Loucy (cell line): ENCODE results near the gene PRKD2.

ENCODE experiments used
- H2AFZ ChIP-seq: fragments of 200-600 bp; sonication (generic); 2 replicates; pipeline ENCODE4 v1.6.0; 2016; ENCODE audit warnings: antibody characterized with exemption, mild to moderate bottlenecking, low read length, moderate library complexity
- H3F3A ChIP-seq: fragments of 200-600 bp; 2 replicates; pipeline ENCODE4 v1.6.0; 2016; ENCODE audit warnings: antibody characterized with exemption, low read depth, mild to moderate bottlenecking
- H3K27me3 ChIP-seq: fragments of 200-600 bp; sonication (generic); 2 replicates; pipeline ENCODE4 v1.6.1; 2014; ENCODE audit warnings: low read length, mild to moderate bottlenecking; ENCODE audit not compliant: insufficient read depth, poor library complexity, severe bottlenecking
- H3K36me3 ChIP-seq: fragments of 200-600 bp; sonication (generic); 2 replicates; pipeline ENCODE4 v1.6.1; 2016; ENCODE audit warnings: low read length; ENCODE audit not compliant: insufficient read depth
- H3K4me1 ChIP-seq: fragments of 200-600 bp; sonication (generic); 2 replicates; pipeline ENCODE4 v1.5.1; 2014; ENCODE audit warnings: low read length, mild to moderate bottlenecking; ENCODE audit not compliant: insufficient read depth, poor library complexity, severe bottlenecking
- H3K4me2 ChIP-seq: fragments of 200-600 bp; sonication (generic); 2 replicates; pipeline ENCODE4 v1.6.0; 2014; ENCODE audit warnings: antibody characterized with exemption, low read length, low read depth, mild to moderate bottlenecking; ENCODE audit not compliant: poor library complexity, severe bottlenecking
- H3K4me3 ChIP-seq: fragments of 200-600 bp; sonication (generic); 2 replicates; pipeline ENCODE4 v1.5.1; 2014; ENCODE audit warnings: low read length, mild to moderate bottlenecking, mixed read lengths; ENCODE audit not compliant: poor library complexity, severe bottlenecking
- H3K79me2 ChIP-seq: fragments of 200-600 bp; sonication (generic); 2 replicates; pipeline ENCODE4 v1.6.1; 2014; ENCODE audit warnings: low read length; ENCODE audit not compliant: insufficient read depth
- H3K9ac ChIP-seq: fragments of 200-600 bp; sonication (generic); 2 replicates; pipeline ENCODE4 v1.6.0; 2014; ENCODE audit warnings: mild to moderate bottlenecking, low read depth, low read length, moderate library complexity; ENCODE audit not compliant: poor library complexity, severe bottlenecking
- H3K9me2 ChIP-seq: fragments of 200-600 bp; sonication (generic); replicated peaks from 2 replicates; pipeline ENCODE4 v1.6.1; 2016; ENCODE audit warnings: low read depth, low read length, mixed read lengths
- H3K9me3 ChIP-seq: fragments of 200-600 bp; sonication (generic); 2 replicates; pipeline ENCODE4 v1.6.1; 2014; ENCODE audit warnings: mild to moderate bottlenecking, antibody characterized with exemption, low read length, low read depth; ENCODE audit not compliant: insufficient read depth
- H4K20me1 ChIP-seq: fragments of 200-600 bp; sonication (generic); 2 replicates; pipeline ENCODE4 v1.6.0; 2014; ENCODE audit warnings: antibody characterized with exemption, low read length, mild to moderate bottlenecking; ENCODE audit not compliant: insufficient read depth, poor library complexity, severe bottlenecking
- CTCF ChIP-seq: fragments of 200-600 bp; sonication (generic); conservative IDR thresholded peaks from 2 replicates; pipeline ENCODE4 v1.5.1; 2014; ENCODE audit warnings: mild to moderate bottlenecking, antibody characterized with exemption, low read length
- EZH2phosphoT487 ChIP-seq: fragments of 200-600 bp; IDR thresholded peaks from 2 replicates; pipeline ENCODE4 v1.6.1; 2018; ENCODE audit warnings: antibody characterized with exemption, mild to moderate bottlenecking, moderate library complexity, borderline replicate concordance

PRKD2 gene

DNA sequence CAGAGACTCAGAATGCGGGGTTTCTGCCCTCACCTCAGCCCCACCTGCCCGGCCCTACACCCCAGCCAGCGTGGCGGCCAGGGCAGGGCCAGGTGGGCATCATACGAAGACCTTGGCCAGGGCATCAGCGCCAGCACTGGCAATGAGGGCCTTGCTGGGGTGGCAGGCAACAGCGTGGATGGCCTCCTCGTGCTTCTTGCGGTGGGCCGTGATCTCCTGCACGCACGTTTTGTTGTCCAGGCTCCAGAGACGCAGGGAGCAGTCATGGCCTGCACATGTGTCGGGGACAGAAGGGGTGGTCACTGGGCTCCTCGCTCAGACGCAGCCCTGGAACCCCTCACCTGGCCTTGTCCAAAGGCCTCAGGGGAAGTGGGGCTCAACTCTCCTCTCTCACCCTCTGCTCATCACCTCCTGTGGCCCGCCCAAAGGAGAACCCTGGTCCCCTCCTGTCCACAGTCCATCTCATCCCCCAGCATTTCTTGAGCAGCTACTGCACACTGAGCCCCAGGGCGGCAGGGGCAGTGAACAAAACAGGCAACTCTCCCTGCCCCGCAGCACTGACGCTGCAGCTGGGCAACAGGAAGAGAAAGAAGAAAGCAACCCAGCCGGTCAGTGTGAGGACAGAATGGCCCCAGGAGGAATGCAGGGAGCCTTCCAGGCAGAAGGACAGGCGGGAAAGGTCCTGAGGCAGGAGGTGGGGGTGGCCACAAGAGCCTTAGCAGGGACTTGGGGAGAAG lies 3.8 kb upstream of the PRKD2 start:
- Histone ChIP-seq H3K36me3 (peaks cover 56% of the 10 kb centered on the region; the same call in 1 of the 2 replicates), H3F3A (peaks cover 11% of the 10 kb centered on the region), H3K9ac (peak overlapping the region; percentile 100), H3K4me2 (no peak overlapping the region), H3K79me2 (peaks cover 22% of the 10 kb centered on the region), H3K9me3 (no peaks in the 10 kb centered on the region), H3K9me2 (no peaks in the 10 kb centered on the region), H3K4me3 (no peak overlapping the region), H4K20me1 (peaks cover 7% of the 10 kb centered on the region), H3K27me3 (peaks cover 8% of the 10 kb centered on the region), H2AFZ (no peak overlapping the region), H3K4me1 (peaks cover 61% of the 10 kb centered on the region)
- TF ChIP-seq CTCF, result no peak
- TF ChIP-seq EZH2phosphoT487, result no peak

GRCh38 chr19:46719629-46720502 lies 3.0 kb upstream of the PRKD2 start:
- Histone ChIP-seq H3K79me2 (peaks cover 30% of the 10 kb centered on the region), H3K9me2 (no peaks in the 10 kb centered on the region), H3F3A (peaks cover 11% of the 10 kb centered on the region), H3K9me3 (no peaks in the 10 kb centered on the region), H3K4me1 (peaks cover 68% of the 10 kb centered on the region), H4K20me1 (peaks cover 13% of the 10 kb centered on the region), H3K36me3 (peaks cover 48% of the 10 kb centered on the region; the same call in 1 of the 2 replicates), H3K27me3 (peaks cover 8% of the 10 kb centered on the region), H3K9ac (peak overlapping the region; percentile 100), H3K4me3 (peak overlapping the region; percentile 85), H3K4me2 (peak overlapping the region; percentile 100), H2AFZ (no peak overlapping the region)
- TF ChIP-seq EZH2phosphoT487, result no peak
- no peak for TF ChIP-seq CTCF

GRCh38 chr19:46718934-46719622 lies 2.2 kb upstream of the PRKD2 start:
- Histone ChIP-seq H4K20me1 (peaks cover 13% of the 10 kb centered on the region), H3K36me3 (peaks cover 40% of the 10 kb centered on the region; the same call in 1 of the 2 replicates), H3F3A (peaks cover 11% of the 10 kb centered on the region), H3K4me2 (peak overlapping the region; percentile 100), H3K4me3 (peak overlapping the region; percentile 85), H3K9me3 (no peaks in the 10 kb centered on the region), H2AFZ (no peak overlapping the region), H3K4me1 (peaks cover 72% of the 10 kb centered on the region), H3K27me3 (peaks cover 8% of the 10 kb centered on the region), H3K9me2 (no peaks in the 10 kb centered on the region), H3K79me2 (peaks cover 35% of the 10 kb centered on the region), H3K9ac (peak overlapping the region; percentile 100)
- TF ChIP-seq EZH2phosphoT487 (no peak), CTCF (no peak)
